ENCODE measurements around the gene TMEM208.

TMEM208 gene

DNA sequence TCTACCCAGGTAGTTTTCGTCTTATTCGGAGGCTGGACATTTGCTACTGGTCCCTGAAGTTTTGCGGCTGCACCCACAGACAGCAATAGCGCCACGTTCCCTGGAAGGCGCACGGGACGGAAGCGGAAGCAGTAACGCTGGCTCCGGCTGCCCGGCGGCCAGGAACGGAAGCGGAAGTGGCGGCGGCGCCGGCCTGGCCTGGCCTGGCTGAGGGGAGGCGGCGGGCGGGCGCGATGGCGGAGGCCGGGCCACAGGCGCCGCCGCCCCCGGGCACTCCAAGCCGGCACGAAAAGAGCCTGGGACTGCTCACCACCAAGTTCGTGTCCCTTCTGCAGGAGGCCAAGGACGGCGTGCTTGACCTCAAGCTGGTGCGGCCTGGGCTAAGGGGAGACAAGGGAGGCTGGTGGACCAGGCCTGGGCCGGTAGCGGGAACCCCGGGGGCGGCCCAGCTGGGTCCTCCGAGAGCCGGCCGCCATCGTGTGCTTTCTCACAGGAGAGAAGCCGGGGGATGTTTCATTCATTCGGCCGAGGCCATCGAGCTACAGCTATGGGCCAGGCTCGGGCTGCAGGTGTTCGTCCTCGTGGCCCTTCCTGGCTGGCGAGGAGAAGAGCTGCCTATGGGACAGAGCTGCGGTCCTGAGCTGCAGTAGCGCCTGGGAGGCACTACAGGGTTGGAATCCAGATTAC lies 34.8 kb upstream of the TMEM208 start, which contains the start of gene E2F4:
E2F4 (plus strand) TSS at position 161 of the 687 bp plus-strand sequence; CDS start at position 234, 73 bp downstream.
- peak; percentile 93 for DNase-seq

DNA sequence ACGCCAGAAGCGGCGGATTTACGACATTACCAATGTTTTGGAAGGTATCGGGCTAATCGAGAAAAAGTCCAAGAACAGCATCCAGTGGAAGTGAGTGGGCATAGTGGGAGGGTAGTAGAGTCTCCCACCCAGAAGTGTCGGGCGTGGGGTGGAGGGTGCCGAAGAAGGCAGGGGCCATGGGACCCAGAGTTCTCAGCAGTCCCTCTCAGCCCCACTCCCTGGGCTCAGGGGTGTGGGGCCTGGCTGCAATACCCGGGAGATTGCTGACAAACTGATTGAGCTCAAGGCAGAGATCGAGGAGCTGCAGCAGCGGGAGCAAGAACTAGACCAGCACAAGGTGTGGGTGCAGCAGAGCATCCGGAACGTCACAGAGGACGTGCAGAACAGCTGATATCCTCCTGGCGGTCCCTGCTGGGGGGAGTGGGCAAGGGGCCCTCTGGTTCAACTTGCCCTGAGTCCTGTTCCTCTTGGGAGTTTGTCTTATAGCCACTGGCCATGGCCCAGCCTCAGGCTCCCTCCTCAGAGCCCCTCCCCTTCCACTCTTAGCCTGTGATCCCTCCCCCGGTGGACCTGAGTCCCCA lies 34.1 kb upstream of the TMEM208 start:
- DNase-seq: no peak

DNA sequence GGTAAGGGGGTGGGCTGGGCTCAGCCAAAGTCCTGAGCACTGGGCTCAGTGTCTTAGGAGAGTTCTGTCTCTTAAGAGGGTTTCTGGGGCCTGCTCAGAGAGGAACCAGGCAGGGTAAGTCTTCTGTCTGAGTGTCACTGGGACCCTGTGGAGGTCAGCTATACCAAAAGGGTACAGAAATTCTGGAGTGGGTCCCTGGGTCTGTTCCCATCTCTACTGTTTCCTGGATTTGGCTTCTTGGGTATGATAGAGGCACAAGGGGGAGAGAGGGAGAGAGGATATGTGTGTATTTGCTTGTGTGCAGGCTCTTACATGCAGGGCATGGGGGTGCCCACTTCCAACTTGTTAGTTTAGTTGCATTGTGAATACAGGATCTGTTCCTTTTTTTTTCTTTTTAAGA lies 33.4 kb upstream of the TMEM208 start:
- no peak for DNase-seq

DNA sequence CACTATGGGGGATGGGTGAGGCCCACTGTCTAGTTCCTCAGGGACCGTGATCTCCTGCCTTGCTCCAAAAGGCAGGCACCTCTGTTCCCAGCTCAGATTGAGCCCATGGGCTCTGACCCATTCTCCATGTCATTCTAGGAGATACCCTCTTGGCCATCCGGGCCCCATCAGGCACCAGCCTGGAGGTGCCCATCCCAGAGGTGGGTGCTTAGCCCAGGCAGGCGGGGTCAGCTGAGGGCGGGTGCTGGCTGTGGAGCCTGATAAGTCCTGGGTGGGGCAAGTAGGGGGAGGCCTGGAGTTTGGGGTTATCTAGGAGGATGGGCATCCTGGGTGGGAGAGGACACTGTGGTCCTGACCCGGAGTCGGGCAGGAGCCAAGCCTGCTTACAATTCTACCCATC lies 32.7 kb upstream of the TMEM208 start:
- no peak for DNase-seq

DNA sequence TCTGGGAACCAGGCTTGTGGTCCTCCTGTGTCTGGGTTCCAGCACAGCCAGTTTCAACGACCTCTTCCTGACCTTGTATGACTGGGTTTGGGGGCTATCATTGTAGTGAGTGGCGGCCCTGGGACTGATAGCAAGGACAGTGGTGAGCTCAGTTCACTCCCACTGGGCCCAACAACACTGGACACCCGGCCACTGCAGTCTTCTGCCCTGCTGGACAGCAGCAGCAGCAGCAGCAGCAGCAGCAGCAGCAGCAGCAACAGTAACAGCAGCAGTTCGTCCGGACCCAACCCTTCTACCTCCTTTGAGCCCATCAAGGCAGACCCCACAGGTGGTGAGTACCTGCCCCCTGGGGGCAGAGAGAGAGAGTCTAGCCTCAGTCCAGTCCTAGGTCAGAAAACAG lies 31.3 kb upstream of the TMEM208 start:
- no peak for DNase-seq

DNA sequence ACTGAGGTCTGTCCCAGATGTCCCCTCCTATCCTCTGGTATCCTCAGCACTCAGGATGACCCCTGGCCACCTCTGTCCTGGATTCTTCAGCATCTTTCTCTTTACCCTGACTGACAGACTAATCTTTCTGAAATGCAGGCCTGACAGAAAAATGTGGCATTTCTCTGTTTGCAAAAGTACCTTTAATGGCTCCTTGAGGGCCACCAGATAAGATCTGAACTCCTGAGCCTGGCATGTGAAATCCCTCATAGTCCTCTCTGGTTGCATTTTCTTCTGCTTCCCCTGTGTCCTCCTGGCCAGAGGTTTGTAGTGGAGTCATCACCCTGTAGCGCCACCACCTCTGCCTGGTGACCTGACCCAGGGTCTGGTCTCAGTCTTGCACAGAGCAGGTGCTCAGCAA lies 30.0 kb upstream of the TMEM208 start:
- DNase-seq: no peak

DNA sequence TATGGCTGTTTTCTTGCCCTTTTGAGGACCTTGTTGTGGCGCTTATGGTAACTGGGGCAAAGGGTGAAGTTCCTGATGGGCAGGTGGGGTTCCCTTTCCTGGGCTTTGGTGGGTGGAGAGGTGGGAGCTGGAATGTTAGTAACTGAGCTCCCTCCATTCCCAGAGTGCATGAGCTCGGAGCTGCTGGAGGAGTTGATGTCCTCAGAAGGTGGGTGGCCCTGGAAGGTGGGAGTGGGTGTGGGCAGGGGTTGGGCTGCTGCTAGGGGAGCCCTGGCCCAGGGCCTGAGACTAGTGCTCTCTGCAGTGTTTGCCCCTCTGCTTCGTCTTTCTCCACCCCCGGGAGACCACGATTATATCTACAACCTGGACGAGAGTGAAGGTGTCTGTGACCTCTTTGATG lies 29.2 kb upstream of the TMEM208 start:
- DNase-seq: no peak

DNA sequence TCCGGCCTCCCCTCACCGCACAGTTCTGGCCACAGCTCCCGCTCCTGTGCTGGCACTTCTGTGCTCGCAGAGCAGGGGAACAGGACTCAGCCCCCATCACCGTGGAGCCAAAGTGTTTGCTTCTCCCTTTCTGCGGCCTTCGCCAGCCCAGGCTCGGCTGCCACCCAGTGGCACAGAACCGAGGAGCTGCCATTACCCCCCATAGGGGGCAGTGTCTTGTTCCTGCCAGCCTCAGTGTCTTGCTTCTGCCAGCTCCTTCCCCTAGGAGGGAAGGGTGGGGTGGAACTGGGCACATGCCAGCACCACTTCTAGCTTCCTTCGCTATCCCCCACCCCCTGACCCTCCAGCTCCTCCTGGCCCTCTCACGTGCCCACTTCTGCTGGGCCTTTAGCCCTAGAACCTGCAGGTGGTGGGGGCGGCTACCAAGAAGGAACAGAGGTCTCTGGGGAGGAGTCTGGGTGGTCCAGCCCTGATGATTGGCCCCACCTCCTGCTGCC lies 28.6 kb upstream of the TMEM208 start:
- no peak for DNase-seq

DNA sequence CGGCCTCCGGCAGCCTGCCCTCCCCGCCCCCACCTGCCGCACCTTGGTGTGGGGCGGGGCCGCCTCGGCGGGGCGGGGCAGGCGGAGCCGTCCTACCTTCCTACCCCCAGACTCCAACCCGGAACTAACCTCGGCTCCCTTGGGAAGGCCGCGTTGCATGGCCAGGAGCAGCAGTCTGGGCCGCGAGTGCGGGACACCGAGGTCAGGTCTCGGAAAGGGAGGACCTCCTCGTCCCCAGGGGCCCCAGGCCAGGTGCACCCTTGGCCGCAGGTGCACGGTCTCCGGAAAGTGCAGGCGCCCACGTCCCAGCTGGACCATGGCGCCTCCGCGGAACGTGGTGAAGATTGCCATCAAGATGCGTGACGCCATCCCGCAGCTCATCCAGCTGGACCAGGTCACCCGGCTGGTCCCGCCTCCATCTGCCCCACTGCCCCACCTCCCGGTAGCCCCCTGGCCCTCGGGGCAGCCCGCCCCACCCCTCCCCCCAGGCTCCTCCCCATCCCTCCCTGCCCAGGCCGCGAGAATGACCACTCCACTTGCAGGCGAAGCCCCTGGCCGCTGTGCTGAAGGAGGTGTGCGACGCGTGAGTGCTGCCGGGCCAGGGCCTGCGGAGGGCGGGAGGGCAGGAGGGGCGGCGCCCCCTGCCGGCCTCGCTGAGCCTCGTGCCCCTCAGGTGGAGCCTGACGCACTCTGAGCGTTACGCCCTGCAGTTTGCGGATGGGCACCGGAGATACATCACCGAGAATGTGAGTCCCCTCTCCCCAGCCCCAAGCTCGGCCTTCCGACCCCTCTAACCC lies 27.7 kb upstream of the TMEM208 start, which contains the start of gene ELMO3:
ELMO3 (plus strand) TSS at position 121 of the 797 bp plus-strand sequence; CDS start at position 317, 196 bp downstream.
- DNase-seq: no peak

DNA sequence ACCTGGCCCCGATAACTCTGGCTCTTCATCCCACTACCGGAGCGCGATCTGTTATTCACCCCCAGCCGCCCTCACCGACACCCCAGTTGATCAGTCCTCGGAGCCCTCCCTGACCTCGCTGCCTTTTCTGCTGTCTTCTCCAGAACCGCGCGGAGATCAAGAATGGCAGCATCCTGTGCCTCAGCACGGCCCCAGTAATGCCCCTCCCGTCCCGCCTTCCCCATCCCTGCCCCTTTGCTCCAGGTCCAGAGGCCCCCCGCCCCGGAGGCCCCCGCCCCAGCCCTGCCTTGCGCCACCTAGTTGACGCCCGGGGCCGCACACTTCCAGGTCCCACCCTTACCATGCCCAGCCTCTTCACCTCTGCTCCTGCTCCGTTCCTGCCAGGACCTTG lies 27.1 kb upstream of the TMEM208 start:
- no peak for DNase-seq

DNA sequence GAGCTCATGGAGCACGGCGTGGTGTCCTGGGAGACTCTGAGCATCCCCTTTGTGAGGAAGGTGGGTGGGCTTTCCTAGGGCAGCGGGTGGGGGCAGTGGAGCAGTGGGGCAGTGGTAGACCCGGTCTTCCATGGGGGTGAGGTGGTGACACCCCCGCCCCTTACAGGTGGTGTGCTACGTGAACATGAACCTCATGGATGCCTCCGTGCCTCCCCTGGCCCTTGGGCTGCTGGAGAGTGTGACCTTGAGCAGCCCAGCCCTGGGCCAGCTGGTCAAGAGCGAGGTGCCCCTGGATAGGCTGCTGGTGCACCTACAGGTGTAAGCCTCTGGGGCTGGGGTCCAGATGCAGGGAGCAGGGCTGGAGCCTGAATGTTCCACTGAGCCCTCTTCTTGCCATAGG lies 26.4 kb upstream of the TMEM208 start:
- no peak for DNase-seq

DNA sequence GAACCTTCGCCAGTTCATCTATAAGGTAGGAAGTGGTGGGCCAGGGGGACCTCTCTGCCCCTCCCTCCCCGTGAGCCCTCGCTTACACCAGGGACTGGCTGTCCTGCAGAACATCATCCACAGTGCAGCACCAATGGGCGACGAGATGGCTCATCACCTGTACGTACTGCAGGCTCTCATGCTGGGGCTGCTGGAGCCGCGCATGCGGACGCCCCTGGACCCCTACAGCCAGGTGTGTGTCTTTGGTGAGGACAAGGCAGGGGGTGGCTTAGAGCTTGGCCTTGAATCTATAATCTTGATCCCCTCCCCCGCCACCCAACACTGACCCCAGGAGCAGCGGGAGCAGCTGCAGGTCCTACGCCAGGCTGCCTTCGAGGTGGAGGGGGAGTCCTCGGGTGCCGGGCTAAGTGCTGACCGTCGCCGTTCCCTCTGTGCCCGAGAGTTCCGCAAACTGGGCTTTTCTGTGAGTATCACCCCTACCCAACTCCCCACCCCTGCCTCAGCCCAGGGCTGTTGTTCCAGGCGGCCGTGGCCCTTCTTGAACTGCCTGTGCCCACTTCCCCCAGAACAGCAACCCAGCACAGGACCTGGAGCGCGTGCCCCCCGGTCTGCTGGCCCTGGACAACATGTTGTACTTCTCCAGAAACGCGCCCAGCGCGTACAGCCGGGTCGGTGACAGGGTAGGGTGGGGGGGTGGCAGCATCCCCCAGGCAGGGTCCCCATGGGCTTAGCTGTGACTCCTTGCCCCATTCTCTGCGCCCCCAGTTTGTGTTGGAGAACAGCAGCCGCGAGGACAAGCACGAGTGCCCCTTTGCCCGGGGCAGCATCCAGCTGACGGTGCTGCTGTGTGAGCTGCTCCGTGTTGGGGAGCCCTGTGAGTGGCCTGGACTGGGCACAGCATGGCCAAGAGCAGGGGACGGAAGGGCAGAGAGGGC lies 25.3 kb upstream of the TMEM208 start:
- no peak for DNase-seq

DNA sequence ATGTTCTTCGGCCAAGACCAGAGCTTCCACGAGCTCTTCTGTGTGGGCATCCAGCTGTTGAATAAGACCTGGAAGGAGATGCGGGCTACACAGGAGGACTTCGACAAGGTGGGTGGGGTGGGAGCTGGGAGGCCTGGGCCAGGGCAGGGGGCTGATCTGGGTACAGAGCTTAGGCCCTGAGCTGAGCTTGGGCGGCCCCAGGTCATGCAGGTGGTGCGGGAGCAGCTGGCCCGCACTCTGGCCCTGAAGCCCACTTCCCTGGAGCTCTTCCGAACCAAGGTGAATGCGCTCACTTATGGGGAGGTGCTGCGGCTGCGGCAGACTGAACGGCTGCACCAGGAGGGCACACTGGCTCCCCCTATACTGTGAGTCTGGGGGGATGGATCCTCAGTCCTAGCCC lies 24.5 kb upstream of the TMEM208 start:
- DNase-seq: no peak

DNA sequence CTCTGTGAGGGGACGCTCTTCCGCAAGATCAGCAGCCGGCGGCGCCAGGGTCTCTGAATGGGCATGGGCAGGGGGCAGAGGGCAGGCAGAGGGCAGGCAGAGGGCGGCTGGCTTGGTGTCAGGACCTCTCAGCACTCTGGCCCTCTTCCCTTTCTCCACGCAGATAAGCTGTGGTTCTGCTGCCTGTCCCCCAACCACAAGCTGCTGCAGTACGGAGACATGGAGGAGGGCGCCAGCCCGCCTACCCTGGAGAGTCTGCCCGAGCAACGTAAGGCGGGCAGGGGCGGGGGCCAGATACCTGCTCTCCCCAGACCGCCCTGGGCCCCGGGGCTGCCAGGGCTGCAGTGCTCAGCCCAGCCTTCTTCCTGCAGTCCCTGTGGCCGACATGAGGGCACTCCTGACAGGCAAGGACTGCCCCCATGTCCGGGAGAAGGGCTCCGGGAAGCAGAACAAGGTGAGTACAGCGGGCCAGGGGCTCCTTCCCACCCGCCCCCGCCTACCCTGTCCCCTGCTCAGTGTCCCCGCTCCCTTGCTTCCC lies 23.9 kb upstream of the TMEM208 start:
- no peak for DNase-seq

DNA sequence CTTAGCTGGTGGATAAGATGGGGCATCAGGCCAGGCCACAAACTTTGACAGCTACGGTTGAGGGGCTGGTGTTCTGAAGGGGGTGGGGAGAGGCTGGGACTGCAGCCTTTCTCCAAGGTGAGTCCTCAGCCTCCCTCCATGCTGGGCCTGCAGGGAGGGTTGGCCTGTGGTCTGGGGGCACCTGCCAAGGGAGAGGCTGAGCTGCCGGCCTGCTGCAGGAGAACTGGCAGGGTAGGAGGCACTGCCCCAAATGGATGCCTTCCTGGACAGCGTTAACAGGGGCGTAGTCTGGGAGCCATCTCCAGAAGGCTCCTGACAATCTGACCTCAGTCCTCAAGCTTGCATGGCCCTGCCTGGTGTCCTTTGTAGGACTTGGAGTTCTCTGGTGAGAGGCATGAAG lies 22.9 kb upstream of the TMEM208 start:
- DNase-seq: no peak

DNA sequence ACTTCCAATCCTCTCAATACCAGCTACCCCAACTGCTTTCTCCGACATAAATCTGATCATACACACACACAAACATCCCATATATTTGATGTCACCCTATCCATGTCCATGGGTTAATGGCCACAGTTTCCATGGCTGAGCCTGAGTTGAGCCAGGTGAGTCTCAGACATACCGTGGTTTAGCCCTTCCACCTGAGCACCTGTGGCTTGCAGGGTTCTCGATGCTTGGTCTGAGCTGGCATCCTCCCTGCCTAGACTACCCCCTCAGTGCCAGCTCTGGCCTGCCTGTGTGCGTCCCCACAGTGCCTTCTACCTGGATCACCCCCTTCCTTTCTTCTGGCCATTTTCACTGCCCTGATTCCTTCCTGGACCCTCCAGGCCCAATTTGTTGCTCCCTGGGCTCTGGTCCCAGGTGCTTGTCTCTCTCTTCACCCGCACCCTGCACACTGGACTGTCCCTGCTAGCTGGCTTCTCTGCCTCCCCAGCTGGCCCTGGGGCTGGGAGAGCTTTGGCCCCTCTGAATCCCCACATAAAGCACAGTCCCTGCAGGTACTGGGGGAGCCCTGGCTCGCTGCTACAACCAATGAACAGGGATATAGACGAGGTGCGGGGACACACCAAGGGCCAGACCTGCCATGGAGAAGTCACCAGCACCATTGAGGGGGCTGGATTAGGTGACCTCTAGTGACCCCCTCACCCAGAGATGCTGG lies 20.6 kb upstream of the TMEM208 start:
- no peak for DNase-seq

DNA sequence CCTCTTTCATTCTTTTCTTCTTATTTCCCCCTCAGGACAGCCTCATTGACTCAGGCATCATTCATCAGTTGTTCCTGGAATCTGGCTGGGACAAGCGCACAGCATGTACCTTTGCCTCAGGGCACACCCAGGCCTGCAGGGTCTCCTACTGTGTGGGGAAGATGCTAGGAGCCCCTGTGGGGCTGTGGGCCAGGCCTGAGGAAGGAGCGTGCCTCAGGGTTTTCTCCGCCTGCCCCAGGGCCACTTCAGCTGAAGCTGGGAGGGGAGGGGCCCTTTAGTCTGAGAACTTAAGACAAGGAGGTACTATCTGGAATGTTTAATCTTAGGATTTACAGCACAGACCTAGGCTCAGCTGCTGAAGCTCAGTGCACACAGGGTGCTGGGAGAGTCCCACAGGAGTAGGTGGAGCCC lies 20.1 kb upstream of the TMEM208 start:
- DNase-seq: no peak

DNA sequence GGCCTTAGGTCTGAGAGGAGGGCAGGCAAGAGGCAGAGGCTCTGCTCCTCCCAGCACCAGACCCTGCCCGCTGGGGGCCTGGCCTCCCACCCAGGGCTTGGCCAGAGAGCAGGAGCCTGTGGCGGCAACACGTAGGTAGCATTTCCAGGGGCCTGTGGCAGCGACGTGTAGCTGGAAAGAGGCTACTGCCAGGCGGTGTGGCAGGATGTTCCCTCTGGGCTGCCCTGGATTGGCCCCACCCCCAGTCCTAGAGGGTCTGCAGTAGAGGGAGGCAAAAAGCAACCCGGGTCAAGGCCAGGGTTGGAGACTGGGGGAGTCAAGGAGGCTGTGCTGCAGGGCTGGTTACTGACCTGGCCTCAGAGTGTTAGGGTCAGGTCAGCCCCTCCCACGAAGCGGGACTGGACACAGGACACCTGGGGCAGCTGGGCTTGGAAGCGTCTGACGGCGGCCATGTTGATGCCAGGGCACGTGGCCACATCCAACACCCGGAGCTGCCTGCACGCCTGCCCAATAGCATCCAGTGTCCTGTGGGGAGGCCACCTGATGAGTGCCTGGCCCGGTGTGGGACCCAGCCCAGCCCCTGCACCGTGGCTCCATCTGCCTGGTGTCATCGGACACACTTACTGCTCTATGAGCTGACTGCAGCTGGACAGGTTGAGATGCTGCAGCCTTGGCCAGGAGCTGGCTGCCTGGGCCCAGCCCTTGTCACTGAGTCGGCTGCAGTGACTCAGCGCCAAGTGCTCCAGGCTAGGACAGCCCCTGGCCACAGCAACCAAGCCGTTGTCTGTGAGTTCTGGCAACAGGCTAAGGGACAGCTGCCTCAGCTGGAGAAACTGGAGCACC lies 19.5 kb upstream of the TMEM208 start:
- no peak for DNase-seq

DNA sequence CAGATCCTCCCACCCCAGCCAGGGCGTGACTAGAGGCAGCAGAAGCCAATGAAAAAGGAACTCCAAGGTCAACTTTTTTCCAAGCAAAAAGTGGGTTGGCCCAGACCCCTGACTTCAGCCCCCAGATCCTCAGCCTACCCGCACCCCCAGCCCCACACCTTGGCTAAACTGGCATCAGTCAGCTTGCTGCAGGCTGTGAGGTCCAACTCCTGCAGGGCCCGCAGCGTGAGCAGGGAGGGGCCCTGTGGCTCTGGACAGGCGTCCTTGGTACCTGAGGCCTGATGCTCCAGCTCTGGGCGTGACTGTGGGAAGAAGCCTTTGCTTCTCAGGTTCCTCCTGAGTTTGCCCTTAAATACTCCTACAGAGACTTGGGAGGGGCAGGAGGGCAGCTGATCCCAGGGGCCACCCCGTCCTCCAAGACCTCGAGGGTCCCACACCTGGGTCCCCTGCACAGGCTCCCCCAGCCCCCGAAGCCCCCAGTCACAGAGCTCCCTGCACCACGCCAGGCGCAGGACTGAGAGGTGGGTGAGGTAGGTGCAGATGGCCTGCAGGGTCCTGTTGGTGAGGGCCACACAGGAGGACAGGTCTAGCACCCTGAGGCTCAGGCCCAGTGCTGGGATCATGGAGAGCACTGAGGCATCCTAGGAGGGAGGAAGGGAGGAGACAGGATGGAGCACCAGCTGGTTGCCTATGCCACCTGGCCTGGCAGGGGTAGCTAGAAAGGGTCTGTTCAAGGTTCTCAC lies 18.6 kb upstream of the TMEM208 start:
- DNase-seq: no peak

DNA sequence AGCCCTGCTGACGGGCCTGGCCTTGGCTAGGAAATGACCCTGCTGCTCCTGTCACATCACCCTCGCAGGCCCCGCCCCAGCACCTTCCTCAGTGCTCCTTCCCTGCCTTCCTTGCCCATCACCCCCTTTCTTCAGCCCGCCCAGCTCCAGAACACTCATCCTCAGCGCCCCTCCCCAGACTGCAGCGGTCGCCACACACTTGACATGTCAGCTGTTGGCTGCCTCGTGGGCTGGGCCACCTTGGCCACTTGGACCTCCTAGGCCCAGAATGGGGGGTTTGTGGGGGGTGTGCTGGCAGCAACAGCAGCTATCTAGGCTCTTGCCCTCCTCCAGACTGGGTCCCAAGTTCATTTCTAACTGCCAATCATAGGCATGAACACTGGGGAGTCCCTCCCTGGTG lies 17.4 kb upstream of the TMEM208 start:
- DNase-seq: no peak
